ENCODE measurements around the gene GALP. TPM values are rescaled to one million over a fixed set of nuclear protein-coding genes. Genes with fewer than 3 reads are reported as not detected.

The GALP gene
- total and polyA plus RNA-seq, 2 experiments from 2014 or later, result not detected

GRCh38 chr19:56159009-56159559 lies 16.7 kb upstream of the GALP start (continued):
- no peak for TF ChIP-seq JUNB (IDR thresholded peaks at IDR 0.05; ENCODE audit: unreplicated experiment)
- TF ChIP-seq ZNF331 (CRISPR knock-in tag; IDR thresholded peaks at IDR 0.05; ENCODE audit: low read depth), result no peak
- no peak for TF ChIP-seq ZNF462 (CRISPR knock-in tag; IDR thresholded peaks at IDR 0.05)

GRCh38 chr19:56159622-56160271 lies 16.1 kb upstream of the GALP start:
- Histone ChIP-seq H4K20me1 (replicated peaks; ENCODE audit: insufficient read depth) (0 out of 2 replicates have a peak, but pooled peaks cover 6% of the 10 kb centered on the region), H3K27me3 (ENCODE audit: insufficient read depth) (no peaks in the 10 kb centered on the region), H2AFZ (no peak overlapping the region), H3F3A (replicated peaks; ENCODE audit: low read depth) (no peaks in the 10 kb centered on the region), H3K9me2 (ENCODE audit: insufficient read depth) (no peaks in the 10 kb centered on the region), H3K4me3 (no peak overlapping the region), H3K36me3 (ENCODE audit: insufficient read depth) (no peaks in the 10 kb centered on the region), H3K27ac (ENCODE audit: low read depth) (no peak overlapping the region), H3K4me2 (no peak overlapping the region), H3K79me2 (replicated peaks; ENCODE audit: insufficient read depth) (no peaks in the 10 kb centered on the region), H3K4me1 (ENCODE audit: insufficient read depth) (no peaks in the 10 kb centered on the region)
- ATAC-seq (no peak; the same call in 2 of the 3 replicates), DNase-seq (ENCODE audit: low spot score) (no peak)
- Mint-ChIP-seq H3K27me3 (ENCODE audit: insufficient read depth, low read depth, poor library complexity) (peaks cover 1% of the 10 kb centered on the region), H3K36me3 (ENCODE audit: low read depth) (peaks cover 25% of the 10 kb centered on the region), H3K27ac (no peak overlapping the region), H3K4me3 (no peak overlapping the region), H3K4me1 (no peaks in the 10 kb centered on the region), H3K9me3 (no peaks in the 10 kb centered on the region; the same call in 2 of the 3 replicates)
- no peak for TF ChIP-seq NANOG (IDR thresholded peaks at IDR 0.05; ENCODE audit: borderline replicate concordance)
- TF ChIP-seq ETS1 (IDR thresholded peaks at IDR 0.05), result no peak
- TF ChIP-seq EZH2 (IDR thresholded peaks at IDR 0.05; ENCODE audit: low read depth, unreplicated experiment), result no peak
- no peak for TF ChIP-seq STAT1 (IDR thresholded peaks at IDR 0.05; ENCODE audit: unreplicated experiment)
- TF ChIP-seq ZNF331 (CRISPR knock-in tag; IDR thresholded peaks at IDR 0.05; ENCODE audit: low read depth), result no peak
- TF ChIP-seq JUNB (IDR thresholded peaks at IDR 0.05; ENCODE audit: unreplicated experiment), result no peak
- TF ChIP-seq ZNF114 (CRISPR knock-in tag; IDR thresholded peaks at IDR 0.05), result no peak
